Endothelial cell of umbilical vein (primary cell): ENCODE results near the gene CLEC4D. TPM values are rescaled to one million over a fixed set of nuclear protein-coding genes. Genes with fewer than 3 reads are reported as not detected.

Source experiments
- BruUV-seq: library from RNA; stranded (reverse); fragments of 400-500 nt; replicated peaks from 2 replicates; lab custom pipeline; 2021; lab: Mats Ljungman, UMichigan
- CTCF ChIA-PET: fragments of 300-600, 350-600 bp; sonication (Branson Sonifier 250); formaldehyde crosslinking; loops from one replicate; lab custom pipeline; 2021; ENCODE audit warnings: antibody characterized with exemption, inconsistent platforms; lab: Charles Lee
- POLR2A ChIA-PET: fragments of 300-600, 350-600 bp; sonication (Branson Sonifier 250); formaldehyde crosslinking; loops from one replicate; lab custom pipeline; 2021; ENCODE audit warnings: antibody characterized with exemption, inconsistent platforms; lab: Charles Lee
- DNase-seq: peaks from one replicate; pipeline ENCODE4 v3.0.0-alpha.2; 2011; ENCODE audit warnings: low read depth, low spot score
- FAIRE-seq: peaks from 2 replicates; lab custom pipeline; 2011; peaks lifted over from hg19 to GRCh38; lab: Jason Lieb, UNC
- H2AFZ ChIP-seq: 2 replicates; pipeline ENCODE4 v1.6.0; 2012; ENCODE audit warnings: low read depth, low read length, control low read depth, inconsistent platforms
- H3K27ac ChIP-seq: 2 replicates; pipeline ENCODE4 v1.5.1; 2011; ENCODE audit warnings: low read depth, mild to moderate bottlenecking, control low read depth, low read length, moderate library complexity; ENCODE audit not compliant: insufficient read depth
- H3K27me3 ChIP-seq, 2 experiments: 2 replicates each; pipeline versions ENCODE4 v1.6.0 to v1.6.1; 2011; ENCODE audit warnings: low read length in 2 of 2, mixed read lengths in 1 of 2; ENCODE audit not compliant: control insufficient read depth in 2 of 2, insufficient read depth in 2 of 2
- H3K36me3 ChIP-seq, 2 experiments: 2 replicates in 1 of 2; 3 replicates in 1 of 2; pipeline ENCODE4 v1.5.1; 2011; ENCODE audit warnings: low read length in 2 of 2, mild to moderate bottlenecking in 1 of 2, moderate library complexity in 1 of 2; ENCODE audit not compliant: control insufficient read depth in 2 of 2, insufficient read depth in 2 of 2; ENCODE audit errors: extremely low read depth in 1 of 2
- H3K4me1 ChIP-seq: 3 replicates; pipeline ENCODE4 v1.5.1; 2011; ENCODE audit warnings: mild to moderate bottlenecking, low read length; ENCODE audit not compliant: control insufficient read depth, insufficient read depth; ENCODE audit errors: extremely low read depth
- H3K4me2 ChIP-seq: 2 replicates; pipeline ENCODE4 v1.6.1; 2011; ENCODE audit warnings: low read length, control low read depth, mixed read lengths; ENCODE audit not compliant: insufficient read depth
- H3K4me3 ChIP-seq, 3 experiments: fragments of 200-600 bp in 1 of 3; sonication (generic), shearing (Covaris generic) in 1 of 3; replicated peaks in 1 of 3; 2 replicates each; pipeline ENCODE4 v1.5.1; 2011 to 2016; ENCODE audit warnings: control low read depth in 3 of 3, low read length in 3 of 3, mild to moderate bottlenecking in 2 of 3, inconsistent platforms in 1 of 3, low read depth in 1 of 3, moderate library complexity in 1 of 3; ENCODE audit not compliant: insufficient read depth in 1 of 3
- H3K79me2 ChIP-seq: 2 replicates; pipeline ENCODE4 v1.6.0; 2012; ENCODE audit warnings: low read length, inconsistent platforms; ENCODE audit not compliant: control insufficient read depth, insufficient read depth
- H3K9ac ChIP-seq: replicated peaks from 2 replicates; pipeline ENCODE3; 2011; ENCODE audit warnings: low read length, control low read depth; ENCODE audit not compliant: insufficient read depth; ENCODE audit errors: extremely low read depth
- H3K9me1 ChIP-seq: replicated peaks from 3 replicates; pipeline ENCODE4 v1.6.0; 2011; ENCODE audit warnings: mild to moderate bottlenecking, low read length; ENCODE audit not compliant: control insufficient read depth, insufficient read depth; ENCODE audit errors: extremely low read depth
- H3K9me3 ChIP-seq: replicated peaks from 2 replicates; pipeline ENCODE4 v1.5.1; 2012; ENCODE audit warnings: low read length, inconsistent platforms; ENCODE audit not compliant: control insufficient read depth, insufficient read depth
- H4K20me1 ChIP-seq: replicated peaks from 2 replicates; pipeline ENCODE3; 2011; ENCODE audit warnings: mild to moderate bottlenecking, low read length; ENCODE audit not compliant: control insufficient read depth, insufficient read depth; ENCODE audit errors: extremely low read depth
- CTCF ChIP-seq, 2 donors: IDR thresholded peaks; 1 replicate in 1 of 2; 2 replicates in 1 of 2; pipeline ENCODE4 v1.5.1; 2011; ENCODE audit warnings: low read length in 2 of 2, mild to moderate bottlenecking in 2 of 2, moderate library complexity in 2 of 2, control low read depth in 1 of 2, inconsistent platforms in 1 of 2, low read depth in 1 of 2; ENCODE audit not compliant: insufficient read depth in 1 of 2; ENCODE audit errors: extremely low read depth in 1 of 2
- EZH2 ChIP-seq: IDR thresholded peaks from 2 replicates; pipeline ENCODE4 v1.6.1; 2012; ENCODE audit warnings: borderline replicate concordance, low read depth, mild to moderate bottlenecking, moderate library complexity, low read length, inconsistent platforms; ENCODE audit not compliant: severe bottlenecking
- FOS ChIP-seq: IDR thresholded peaks from 2 replicates; pipeline ENCODE4 v1.6.1; 2011; ENCODE audit warnings: mild to moderate bottlenecking, low read length, moderate library complexity, borderline replicate concordance; ENCODE audit not compliant: insufficient read depth
- JUN ChIP-seq: IDR thresholded peaks from 2 replicates; pipeline ENCODE4 v1.6.1; 2011; ENCODE audit warnings: borderline replicate concordance, low read depth; ENCODE audit not compliant: insufficient read length, insufficient read depth
- MAX ChIP-seq: IDR thresholded peaks from 2 replicates; pipeline ENCODE4 v1.6.1; 2011; ENCODE audit not compliant: insufficient read depth, insufficient read length
- MYC ChIP-seq: IDR thresholded peaks from one replicate; pipeline ENCODE4 v1.6.1; 2011; ENCODE audit warnings: mild to moderate bottlenecking, low read depth, low read length
- dilution Hi-C: fragments of 300-500 bp; cut with MboI; formaldehyde crosslinking; loops from one replicate; pipeline ENCODE4 v1.15.0; 2019; ENCODE audit warnings: low sequenced_read_pairs; ENCODE audit not compliant: extremely low pct_ligation_motif_present
- intact Hi-C: fragments of 100-400 bp; cut with micrococcal nuclease; formaldehyde crosslinking; loops from one replicate; pipeline ENCODE4 v1.10.0; 2022
- polyA plus RNA-seq, 4 experiments: library from polyadenylated mRNA; depleted of rRNA in 3 of 4; stranded (reverse) in 3 of 4; unstranded in 1 of 4; fragments of >200 nt; gene quantifications; 2 replicates each; pipeline versions ENCODE4 v1.2.1 to v1.2.3, GENCODE V29; 2011 to 2012; ENCODE audit warnings: missing spikeins in 1 of 4
- total RNA-seq: library from RNA; stranded (reverse); gene quantifications from 2 replicates; pipeline ENCODE4 v1.2.3, GENCODE V29; 2021

The CLEC4D gene
- total and polyA plus RNA-seq, 2 donors (not counting 3 experiments of a cell fraction or from before 2014, with no cell fraction given), result not detected

GRCh38 chr12:8544295-8544694, 31.0 kb downstream of the CLEC4D start:
- Histone ChIP-seq H3K27ac (no peak overlapping the region), H3K9me3 (no peaks in the 10 kb centered on the region), H3K9ac (no peak overlapping the region), H3K4me1 (no peaks in the 10 kb centered on the region), H2AFZ (no peak overlapping the region), H4K20me1 (no peaks in the 10 kb centered on the region), H3K36me3 (no peaks in the 10 kb centered on the region), H3K4me2 (no peak overlapping the region), H3K9me1 (no peaks in the 10 kb centered on the region), H3K27me3 (peaks cover 10 to 22% of the 10 kb centered on the region in 2 experiments), H3K79me2 (no peaks in the 10 kb centered on the region), H3K4me3 (no peak overlapping the region)
- intact Hi-C loops, result loop anchor here (1.0 to 2.0 kb wide), 5 partner anchors 65 to 505 kb away; no protein-coding TSS in a partner anchor
- DNase-seq, result peak; percentile 81
- dilution Hi-C loops, result no loop called here
- BruUV-seq, result no TSS peak
- FAIRE-seq, result peak; percentile 80
- TF ChIP-seq MYC (no peak), EZH2 (no peak), MAX (no peak), JUN (no peak), FOS (no peak), CTCF (IDR thresholded peaks at IDR 0.05; ENCODE audit: extremely low read depth in 1 of 2, insufficient read depth in 1 of 2, low read depth in 1 of 2, low read length in 2 of 2) (peak; percentile 74 to 81)
- POLR2A ChIA-PET, result interaction anchor here (1.0 kb wide), 1 partner anchor 64 kb away, joined by 3 read pairs; no protein-coding TSS in a partner anchor
- CTCF ChIA-PET, result interaction anchor here (0.5 to 7.2 kb wide), 97 partner anchors 9 to 561 kb away, joined by 3 to 256 read pairs (median 5); partner anchors contain the start of genes A2ML1, AICDA, CLEC4D and PHC1
